ENCODE results near the gene RPL23. TPM values are rescaled to one million over a fixed set of nuclear protein-coding genes. Genes with fewer than 3 reads are reported as not detected.

Gene RPL23
- polyA plus RNA-seq, 1 of the 3 experiments (the other 2 are of a cell fraction), result 2,658 TPM

DNA sequence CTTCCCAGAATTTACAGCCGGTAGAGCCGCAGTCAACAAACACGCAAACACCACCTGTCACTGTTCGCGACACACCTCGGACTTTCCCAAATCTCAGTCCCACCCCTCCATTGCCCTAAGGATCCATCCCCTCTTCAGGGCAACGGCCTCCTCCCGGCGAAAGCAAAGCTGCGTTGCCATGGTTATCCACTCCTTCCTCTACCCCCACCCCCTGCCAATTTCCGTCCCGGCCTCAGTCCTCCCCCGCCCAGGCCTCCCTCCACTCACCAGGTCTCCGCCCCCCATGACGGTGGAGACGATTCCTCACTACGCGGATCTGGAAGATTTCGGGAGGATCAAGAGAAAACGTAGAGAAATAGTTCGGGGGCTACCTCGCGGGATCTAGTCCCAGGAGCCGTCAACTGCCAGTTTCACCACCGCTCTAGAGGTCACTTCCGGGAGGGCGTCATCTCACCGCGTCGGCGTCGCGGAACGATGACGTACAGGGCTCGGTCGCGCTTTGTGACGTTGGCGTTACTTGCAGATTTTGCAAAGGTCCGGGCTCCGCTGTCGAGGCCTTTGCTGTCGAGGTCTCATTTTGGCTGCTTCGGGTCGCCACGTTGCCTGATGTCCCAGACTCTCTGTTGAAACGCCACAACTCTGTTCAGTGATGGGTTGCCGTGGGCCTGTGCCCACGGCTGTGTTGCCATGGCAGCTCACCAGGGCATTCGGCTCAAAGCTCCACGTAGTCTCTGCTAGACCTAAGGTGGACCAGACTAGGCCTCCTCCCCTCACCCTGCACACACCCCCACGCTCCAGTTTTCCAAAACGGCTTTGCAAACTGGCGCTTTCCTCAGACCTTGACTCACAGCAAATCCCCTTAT, 28.4 kb downstream of the RPL23 start, which contains the start of gene CWC25 (continued):
- TF ChIP-seq, protein P1, sequence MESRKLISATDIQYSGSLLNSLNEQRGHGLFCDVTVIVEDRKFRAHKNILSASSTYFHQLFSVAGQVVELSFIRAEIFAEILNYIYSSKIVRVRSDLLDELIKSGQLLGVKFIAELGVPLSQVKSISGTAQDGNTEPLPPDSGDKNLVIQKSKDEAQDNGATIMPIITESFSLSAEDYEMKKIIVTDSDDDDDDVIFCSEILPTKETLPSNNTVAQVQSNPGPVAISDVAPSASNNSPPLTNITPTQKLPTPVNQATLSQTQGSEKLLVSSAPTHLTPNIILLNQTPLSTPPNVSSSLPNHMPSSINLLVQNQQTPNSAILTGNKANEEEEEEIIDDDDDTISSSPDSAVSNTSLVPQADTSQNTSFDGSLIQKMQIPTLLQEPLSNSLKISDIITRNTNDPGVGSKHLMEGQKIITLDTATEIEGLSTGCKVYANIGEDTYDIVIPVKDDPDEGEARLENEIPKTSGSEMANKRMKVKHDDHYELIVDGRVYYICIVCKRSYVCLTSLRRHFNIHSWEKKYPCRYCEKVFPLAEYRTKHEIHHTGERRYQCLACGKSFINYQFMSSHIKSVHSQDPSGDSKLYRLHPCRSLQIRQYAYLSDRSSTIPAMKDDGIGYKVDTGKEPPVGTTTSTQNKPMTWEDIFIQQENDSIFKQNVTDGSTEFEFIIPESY (IDR thresholded peaks at IDR 0.05; ENCODE audit: borderline replicate concordance, low read depth), result peak; percentile 81; the same call in 1 of the 2 replicates
- TF ChIP-seq FOSL2 (IDR thresholded peaks at IDR 0.05; ENCODE audit: borderline replicate concordance, low read depth) (no peak), TEAD4 (IDR thresholded peaks at IDR 0.05; ENCODE audit: borderline replicate concordance, insufficient read depth) (no peak), RAD21 (IDR thresholded peaks at IDR 0.05; ENCODE audit: low read length) (no peak), GATA2 (CRISPR knock-in tag; IDR thresholded peaks at IDR 0.05) (no peak), RXRA (IDR thresholded peaks at IDR 0.05; ENCODE audit: borderline replicate concordance, low read depth) (no peak)
- TF ChIP-seq, protein P2, sequence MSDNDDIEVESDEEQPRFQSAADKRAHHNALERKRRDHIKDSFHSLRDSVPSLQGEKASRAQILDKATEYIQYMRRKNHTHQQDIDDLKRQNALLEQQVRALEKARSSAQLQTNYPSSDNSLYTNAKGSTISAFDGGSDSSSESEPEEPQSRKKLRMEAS (IDR thresholded peaks at IDR 0.05; ENCODE audit: low read depth), result peak; percentile 95
- TF ChIP-seq, protein P3, sequence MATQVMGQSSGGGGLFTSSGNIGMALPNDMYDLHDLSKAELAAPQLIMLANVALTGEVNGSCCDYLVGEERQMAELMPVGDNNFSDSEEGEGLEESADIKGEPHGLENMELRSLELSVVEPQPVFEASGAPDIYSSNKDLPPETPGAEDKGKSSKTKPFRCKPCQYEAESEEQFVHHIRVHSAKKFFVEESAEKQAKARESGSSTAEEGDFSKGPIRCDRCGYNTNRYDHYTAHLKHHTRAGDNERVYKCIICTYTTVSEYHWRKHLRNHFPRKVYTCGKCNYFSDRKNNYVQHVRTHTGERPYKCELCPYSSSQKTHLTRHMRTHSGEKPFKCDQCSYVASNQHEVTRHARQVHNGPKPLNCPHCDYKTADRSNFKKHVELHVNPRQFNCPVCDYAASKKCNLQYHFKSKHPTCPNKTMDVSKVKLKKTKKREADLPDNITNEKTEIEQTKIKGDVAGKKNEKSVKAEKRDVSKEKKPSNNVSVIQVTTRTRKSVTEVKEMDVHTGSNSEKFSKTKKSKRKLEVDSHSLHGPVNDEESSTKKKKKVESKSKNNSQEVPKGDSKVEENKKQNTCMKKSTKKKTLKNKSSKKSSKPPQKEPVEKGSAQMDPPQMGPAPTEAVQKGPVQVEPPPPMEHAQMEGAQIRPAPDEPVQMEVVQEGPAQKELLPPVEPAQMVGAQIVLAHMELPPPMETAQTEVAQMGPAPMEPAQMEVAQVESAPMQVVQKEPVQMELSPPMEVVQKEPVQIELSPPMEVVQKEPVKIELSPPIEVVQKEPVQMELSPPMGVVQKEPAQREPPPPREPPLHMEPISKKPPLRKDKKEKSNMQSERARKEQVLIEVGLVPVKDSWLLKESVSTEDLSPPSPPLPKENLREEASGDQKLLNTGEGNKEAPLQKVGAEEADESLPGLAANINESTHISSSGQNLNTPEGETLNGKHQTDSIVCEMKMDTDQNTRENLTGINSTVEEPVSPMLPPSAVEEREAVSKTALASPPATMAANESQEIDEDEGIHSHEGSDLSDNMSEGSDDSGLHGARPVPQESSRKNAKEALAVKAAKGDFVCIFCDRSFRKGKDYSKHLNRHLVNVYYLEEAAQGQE (IDR thresholded peaks at IDR 0.05; ENCODE audit: low read depth, low read length), result peak; percentile 47; the same call in 1 of the 2 replicates

DNA sequence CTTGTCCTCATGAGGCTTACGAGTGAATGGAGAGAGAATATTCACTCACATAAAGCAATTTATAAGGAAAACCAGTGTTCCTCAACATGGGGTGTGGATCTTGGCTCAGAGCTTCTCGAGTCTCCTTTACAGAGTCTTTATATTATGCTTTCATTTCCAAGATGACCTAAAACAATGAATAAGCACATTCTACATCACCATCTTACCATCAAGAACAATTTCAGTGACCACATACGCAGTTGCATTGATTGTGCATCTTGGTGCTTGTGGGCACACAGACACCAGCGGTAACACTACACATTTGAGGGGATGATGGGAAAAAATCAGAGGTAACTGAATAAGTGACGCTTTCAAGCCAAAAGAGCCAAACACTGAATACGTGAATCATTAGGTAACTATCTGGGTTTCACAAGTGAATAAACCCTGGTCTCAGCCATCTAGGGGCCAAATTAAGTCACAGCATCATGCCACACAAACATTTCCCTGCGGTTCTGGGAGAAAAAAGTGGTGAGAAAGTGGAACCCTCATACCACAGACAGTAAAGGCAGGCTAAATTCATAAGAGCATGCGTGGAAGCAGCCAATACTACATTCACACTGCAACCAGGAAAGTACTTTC, 37.8 kb downstream of the RPL23 start:
- H3K9me3 ChIP-seq, result no peaks in the 10 kb centered on the region
- H3K4me1 ChIP-seq (ENCODE audit: control insufficient read depth in 1 of 2, insufficient read depth in 2 of 2, low read depth in 1 of 2, low read length in 1 of 2), result no peaks in the 10 kb centered on the region
- H3K27ac ChIP-seq (ENCODE audit: low read depth in 2 of 2, low read length in 1 of 2), result no peak overlapping the region
- no peak overlapping the region for H2AFZ ChIP-seq (ENCODE audit: low read depth)
- CTCF ChIA-PET, result no interaction called here
- H3K4me2 ChIP-seq, result no peak overlapping the region
- no peaks in the 10 kb centered on the region for H3K9me2 ChIP-seq
- 86% methylated on average over 8 of the region's 8 CpGs for WGBS (ENCODE audit: low lambda C conversion rate)
- H3K27me3 ChIP-seq (ENCODE audit: insufficient read depth), result no peaks in the 10 kb centered on the region
- TF ChIP-seq FOXJ3 (CRISPR knock-in tag; IDR thresholded peaks at IDR 0.05) (no peak), YY1 (IDR thresholded peaks at IDR 0.05; ENCODE audit: low read depth) (no peak), RXRA (IDR thresholded peaks at IDR 0.05; ENCODE audit: borderline replicate concordance, low read depth) (no peak)
- TF ChIP-seq, protein P4, sequence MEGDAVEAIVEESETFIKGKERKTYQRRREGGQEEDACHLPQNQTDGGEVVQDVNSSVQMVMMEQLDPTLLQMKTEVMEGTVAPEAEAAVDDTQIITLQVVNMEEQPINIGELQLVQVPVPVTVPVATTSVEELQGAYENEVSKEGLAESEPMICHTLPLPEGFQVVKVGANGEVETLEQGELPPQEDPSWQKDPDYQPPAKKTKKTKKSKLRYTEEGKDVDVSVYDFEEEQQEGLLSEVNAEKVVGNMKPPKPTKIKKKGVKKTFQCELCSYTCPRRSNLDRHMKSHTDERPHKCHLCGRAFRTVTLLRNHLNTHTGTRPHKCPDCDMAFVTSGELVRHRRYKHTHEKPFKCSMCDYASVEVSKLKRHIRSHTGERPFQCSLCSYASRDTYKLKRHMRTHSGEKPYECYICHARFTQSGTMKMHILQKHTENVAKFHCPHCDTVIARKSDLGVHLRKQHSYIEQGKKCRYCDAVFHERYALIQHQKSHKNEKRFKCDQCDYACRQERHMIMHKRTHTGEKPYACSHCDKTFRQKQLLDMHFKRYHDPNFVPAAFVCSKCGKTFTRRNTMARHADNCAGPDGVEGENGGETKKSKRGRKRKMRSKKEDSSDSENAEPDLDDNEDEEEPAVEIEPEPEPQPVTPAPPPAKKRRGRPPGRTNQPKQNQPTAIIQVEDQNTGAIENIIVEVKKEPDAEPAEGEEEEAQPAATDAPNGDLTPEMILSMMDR (IDR thresholded peaks at IDR 0.05), result peak; percentile 42
- TF ChIP-seq, protein P5, sequence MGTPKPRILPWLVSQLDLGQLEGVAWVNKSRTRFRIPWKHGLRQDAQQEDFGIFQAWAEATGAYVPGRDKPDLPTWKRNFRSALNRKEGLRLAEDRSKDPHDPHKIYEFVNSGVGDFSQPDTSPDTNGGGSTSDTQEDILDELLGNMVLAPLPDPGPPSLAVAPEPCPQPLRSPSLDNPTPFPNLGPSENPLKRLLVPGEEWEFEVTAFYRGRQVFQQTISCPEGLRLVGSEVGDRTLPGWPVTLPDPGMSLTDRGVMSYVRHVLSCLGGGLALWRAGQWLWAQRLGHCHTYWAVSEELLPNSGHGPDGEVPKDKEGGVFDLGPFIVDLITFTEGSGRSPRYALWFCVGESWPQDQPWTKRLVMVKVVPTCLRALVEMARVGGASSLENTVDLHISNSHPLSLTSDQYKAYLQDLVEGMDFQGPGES (IDR thresholded peaks at IDR 0.05; ENCODE audit: low read depth, low read length), result no peak
- TF ChIP-seq, protein P3 (IDR thresholded peaks at IDR 0.05; ENCODE audit: low read depth, low read length), result no peak
- TF ChIP-seq, protein P6, sequence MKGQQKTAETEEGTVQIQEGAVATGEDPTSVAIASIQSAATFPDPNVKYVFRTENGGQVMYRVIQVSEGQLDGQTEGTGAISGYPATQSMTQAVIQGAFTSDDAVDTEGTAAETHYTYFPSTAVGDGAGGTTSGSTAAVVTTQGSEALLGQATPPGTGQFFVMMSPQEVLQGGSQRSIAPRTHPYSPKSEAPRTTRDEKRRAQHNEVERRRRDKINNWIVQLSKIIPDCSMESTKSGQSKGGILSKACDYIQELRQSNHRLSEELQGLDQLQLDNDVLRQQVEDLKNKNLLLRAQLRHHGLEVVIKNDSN (IDR thresholded peaks at IDR 0.05; ENCODE audit: borderline replicate concordance, low read depth), result no peak
- peaks cover 20 to 42% of the 10 kb centered on the region in 2 experiments for H3K36me3 ChIP-seq (replicated peaks in 1 of 2; ENCODE audit: control insufficient read depth in 1 of 2, insufficient read depth in 2 of 2, low read length in 1 of 2)
- H4K20me1 ChIP-seq (ENCODE audit: insufficient read depth), result no peaks in the 10 kb centered on the region
- DNase-seq, result no peak
- POLR2A ChIA-PET, result no interaction called here
- no peak overlapping the region for H3K4me3 ChIP-seq (ENCODE audit: low read depth in 2 of 2, low read length in 1 of 2)
- no peak overlapping the region for H3K9ac ChIP-seq
- peaks cover 65% of the 10 kb centered on the region for H3K79me2 ChIP-seq (ENCODE audit: insufficient read depth)
- H3F3A ChIP-seq (replicated peaks; ENCODE audit: insufficient read depth), result peaks cover 18% of the 10 kb centered on the region
